C4-2B (cell line): ENCODE measurements around the gene TMCC2.

Experiments used
- ZFX ChIP-seq: fragments of 450-650 bp; IDR thresholded peaks from 2 replicates; pipeline ENCODE4 v1.6.1; 2017
- TF ChIP-seq, protein P1 (sequence below): fragments of 450-650 bp; conservative IDR thresholded peaks from 2 replicates; pipeline ENCODE4 v1.5.1; 2017; ENCODE audit warnings: mild to moderate bottlenecking

DNA sequence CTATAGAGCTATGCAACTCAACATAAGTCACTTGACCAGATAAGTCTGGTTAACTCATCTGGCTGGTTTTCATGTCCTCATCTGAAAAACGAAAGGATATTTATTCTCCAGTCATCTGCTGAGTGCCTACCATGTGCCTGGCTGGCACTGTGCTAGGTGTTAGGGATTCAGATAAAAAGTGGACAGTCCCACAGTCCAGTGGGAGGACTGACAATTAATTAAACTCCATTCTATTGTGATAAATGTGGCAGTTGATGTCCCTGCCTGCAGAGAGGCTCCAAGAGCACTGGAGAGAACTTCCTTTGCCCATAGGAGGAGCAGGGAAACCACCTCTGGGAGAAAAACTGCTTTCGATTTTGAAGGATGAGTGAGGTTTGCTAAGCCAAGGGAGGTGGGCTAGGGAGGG lies 88.4 kb downstream of the TMCC2 start:
- TF ChIP-seq, protein P1, sequence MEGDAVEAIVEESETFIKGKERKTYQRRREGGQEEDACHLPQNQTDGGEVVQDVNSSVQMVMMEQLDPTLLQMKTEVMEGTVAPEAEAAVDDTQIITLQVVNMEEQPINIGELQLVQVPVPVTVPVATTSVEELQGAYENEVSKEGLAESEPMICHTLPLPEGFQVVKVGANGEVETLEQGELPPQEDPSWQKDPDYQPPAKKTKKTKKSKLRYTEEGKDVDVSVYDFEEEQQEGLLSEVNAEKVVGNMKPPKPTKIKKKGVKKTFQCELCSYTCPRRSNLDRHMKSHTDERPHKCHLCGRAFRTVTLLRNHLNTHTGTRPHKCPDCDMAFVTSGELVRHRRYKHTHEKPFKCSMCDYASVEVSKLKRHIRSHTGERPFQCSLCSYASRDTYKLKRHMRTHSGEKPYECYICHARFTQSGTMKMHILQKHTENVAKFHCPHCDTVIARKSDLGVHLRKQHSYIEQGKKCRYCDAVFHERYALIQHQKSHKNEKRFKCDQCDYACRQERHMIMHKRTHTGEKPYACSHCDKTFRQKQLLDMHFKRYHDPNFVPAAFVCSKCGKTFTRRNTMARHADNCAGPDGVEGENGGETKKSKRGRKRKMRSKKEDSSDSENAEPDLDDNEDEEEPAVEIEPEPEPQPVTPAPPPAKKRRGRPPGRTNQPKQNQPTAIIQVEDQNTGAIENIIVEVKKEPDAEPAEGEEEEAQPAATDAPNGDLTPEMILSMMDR = no peak
- no peak for TF ChIP-seq ZFX
